Gastrocnemius medialis (tissue), 4 donors: ENCODE measurements around the gene GNG5. TPM values are rescaled to one million over a fixed set of nuclear protein-coding genes. Genes with fewer than 3 reads are reported as not detected.

Experiments used
- ATAC-seq, 2 donors: fragments of 150-250 bp; one replicate each; pipeline ENCODE4 v1.9.1; 2016
- DNase-seq, 2 donors: peaks; one replicate each; pipeline ENCODE4 v3.0.0-alpha.2; 2019
- H3K27ac ChIP-seq, 4 donors: fragments of 200-600 bp; sonication (generic); 1 replicate in 1 of 4; 2 replicates in 3 of 4; pipeline ENCODE4 v1.5.1; 2016 to 2018; ENCODE audit warnings: mild to moderate bottlenecking in 2 of 4, moderate library complexity in 1 of 4
- H3K27me3 ChIP-seq, 3 donors: fragments of 200-600 bp; sonication (generic) in 2 of 3; 1 replicate in 1 of 3; 2 replicates in 2 of 3; pipeline versions ENCODE4 v1.5.1 to v1.6.0; 2016 to 2019; ENCODE audit warnings: mild to moderate bottlenecking in 1 of 3, moderate library complexity in 1 of 3
- H3K36me3 ChIP-seq, 2 donors: fragments of 200-600 bp; sonication (generic) in 1 of 2; one replicate each; pipeline ENCODE4 v1.5.1; 2017 to 2018
- H3K4me1 ChIP-seq, 2 donors: fragments of 200-600 bp; sonication (generic) in 1 of 2; one replicate each; pipeline ENCODE4 v1.5.1; 2016 to 2017; ENCODE audit warnings: mild to moderate bottlenecking in 2 of 2
- H3K4me3 ChIP-seq, 4 donors: fragments of 200-600 bp; sonication (generic) in 3 of 4; 1 replicate in 1 of 4; 2 replicates in 3 of 4; pipeline ENCODE4 v1.5.1; 2016 to 2019; ENCODE audit warnings: mild to moderate bottlenecking in 2 of 4
- H3K9me3 ChIP-seq, 3 donors: fragments of 200-600 bp; sonication (generic) in 2 of 3; 1 replicate in 1 of 3; 2 replicates in 2 of 3; pipeline ENCODE4 v1.5.1; 2016 to 2019
- CTCF ChIP-seq, 5 experiments: fragments of 450-650 bp in 3 of 5; fragments of 200-600 bp in 2 of 5; sonication (generic) in 2 of 5; IDR thresholded peaks in 4 of 5; conservative IDR thresholded peaks in 1 of 5; 1 replicate in 4 of 5; 2 replicates in 1 of 5; pipeline ENCODE4 v1.5.1; 2016 to 2019; ENCODE audit warnings: antibody characterized with exemption in 5 of 5, mild to moderate bottlenecking in 3 of 5, moderate library complexity in 3 of 5
- POLR2A ChIP-seq, 2 donors: fragments of 450-650 bp; IDR thresholded peaks; one replicate each; pipeline ENCODE4 v1.6.1; 2017; ENCODE audit warnings: antibody characterized with exemption in 2 of 2, mild to moderate bottlenecking in 2 of 2, moderate library complexity in 2 of 2
- in situ Hi-C, 4 donors: fragments of 200-750 bp; cut with MboI; loops; one replicate each; pipeline versions ENCODE4 v1.15.0 to v1.8.0; 2017; ENCODE audit warnings: low sequenced_read_pairs in 4 of 4
- intact Hi-C: fragments of 100-400 bp; cut with DNase I; formaldehyde crosslinking; loops from one replicate; pipeline ENCODE4 v1.15.1; 2023; ENCODE audit warnings: low total_unique reads
- total RNA-seq, 4 donors: library from RNA; depleted of rRNA; stranded (reverse); fragments of >200 nt; gene quantifications; one replicate each; pipeline versions ENCODE4 v1.1.0 to v1.2.3, GENCODE V29; 2016

Gene GNG5
- total RNA-seq, 4 donors from 2014 or later = 122 to 168 (median 128) TPM

DNA sequence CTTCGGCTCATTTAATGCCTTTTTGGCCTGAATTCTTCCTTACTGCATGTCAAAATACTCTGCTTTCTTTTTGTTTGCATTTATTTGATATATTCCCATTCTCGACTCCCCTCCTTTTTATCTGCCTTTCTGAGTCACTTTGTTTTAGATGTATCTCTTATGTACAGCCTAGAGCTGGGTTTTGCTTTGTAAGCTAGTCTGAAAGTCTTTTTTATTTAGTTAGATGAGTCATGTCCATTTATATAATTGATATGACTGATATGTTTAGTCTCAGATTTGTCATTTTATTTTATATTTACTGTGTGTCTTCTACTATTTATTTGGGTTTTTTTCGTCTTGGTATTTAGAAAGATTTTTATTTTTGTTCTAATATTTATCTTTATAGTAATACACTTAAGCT is 33.6 kb upstream of the GNG5 start:
- Histone ChIP-seq H3K27me3 (no peaks in the 10 kb centered on the region), H3K27ac (no peak overlapping the region), H3K36me3 (peaks cover 0 to 4% of the 10 kb centered on the region in 2 donors), H3K4me3 (no peak overlapping the region), H3K9me3 (no peaks in the 10 kb centered on the region), H3K4me1 (no peaks in the 10 kb centered on the region)
- intact Hi-C loops (no loop called here), in situ Hi-C loops (no loop called here)
- TF ChIP-seq POLR2A (IDR thresholded peaks at IDR 0.05) (no peak), CTCF (IDR thresholded peaks at IDR 0.05 in 4 of 5, conservative IDR thresholded peaks at IDR 0.05 in 1 of 5) (no peak)
- DNase-seq (no peak), ATAC-seq (no peak)

- Histone ChIP-seq H3K27ac (no peak overlapping the region), H3K4me3 (no peak overlapping the region), H3K27me3 (no peaks in the 10 kb centered on the region), H3K36me3 (peaks cover 0 to 4% of the 10 kb centered on the region in 2 donors), H3K4me1 (no peaks in the 10 kb centered on the region), H3K9me3 (no peaks in the 10 kb centered on the region)
- intact Hi-C loops = no loop called here
- DNase-seq = no peak
- in situ Hi-C loops = no loop called here
- no peak for ATAC-seq
- TF ChIP-seq CTCF (IDR thresholded peaks at IDR 0.05 in 4 of 5, conservative IDR thresholded peaks at IDR 0.05 in 1 of 5) = no peak
- no peak for TF ChIP-seq POLR2A (IDR thresholded peaks at IDR 0.05)
These were observed 32.2 kb upstream of the GNG5 start for GRCh38 chr1:84538599-84538998.

GRCh38 chr1:84525779-84526178 is 19.4 kb upstream of the GNG5 start:
- ATAC-seq (no peak), DNase-seq (no peak)
- Histone ChIP-seq H3K27me3 (no peaks in the 10 kb centered on the region), H3K4me3 (no peak overlapping the region), H3K36me3 (no peaks in the 10 kb centered on the region), H3K4me1 (peaks cover 4 to 12% of the 10 kb centered on the region in 2 donors), H3K27ac (no peak overlapping the region), H3K9me3 (no peaks in the 10 kb centered on the region)
- in situ Hi-C loops = no loop called here
- no peak for TF ChIP-seq POLR2A (IDR thresholded peaks at IDR 0.05)
- no peak for TF ChIP-seq CTCF (IDR thresholded peaks at IDR 0.05 in 4 of 5, conservative IDR thresholded peaks at IDR 0.05 in 1 of 5)
- intact Hi-C loops = no loop called here

- intact Hi-C loops = no loop called here
- no peak overlapping the region for H3K4me3 ChIP-seq
- H3K9me3 ChIP-seq = no peaks in the 10 kb centered on the region
- no peak overlapping the region for H3K27ac ChIP-seq
- TF ChIP-seq CTCF (IDR thresholded peaks at IDR 0.05 in 4 of 5, conservative IDR thresholded peaks at IDR 0.05 in 1 of 5) (no peak), POLR2A (IDR thresholded peaks at IDR 0.05) (no peak)
- peaks cover 4 to 12% of the 10 kb centered on the region in 2 donors for H3K4me1 ChIP-seq
- no peaks in the 10 kb centered on the region for H3K36me3 ChIP-seq
- H3K27me3 ChIP-seq = no peaks in the 10 kb centered on the region
- in situ Hi-C loops = no loop called here
- DNase-seq (no peak), ATAC-seq (no peak)
These were observed 18.2 kb upstream of the GNG5 start for GRCh38 chr1:84524590-84524989.

- Histone ChIP-seq H3K27ac (no peak overlapping the region), H3K9me3 (no peaks in the 10 kb centered on the region), H3K4me1 (peaks cover 5 to 6% of the 10 kb centered on the region in 2 donors), H3K27me3 (no peaks in the 10 kb centered on the region), H3K4me3 (no peak overlapping the region), H3K36me3 (no peaks in the 10 kb centered on the region)
- intact Hi-C loops (no loop called here), in situ Hi-C loops (no loop called here)
- DNase-seq (no peak), ATAC-seq (no peak)
- TF ChIP-seq CTCF (IDR thresholded peaks at IDR 0.05 in 4 of 5, conservative IDR thresholded peaks at IDR 0.05 in 1 of 5) (no peak), POLR2A (IDR thresholded peaks at IDR 0.05) (no peak)
These were observed 4.3 kb upstream of the GNG5 start for GRCh38 chr1:84510668-84511067.
